ENCODE data around the gene NQO1. TPM values are rescaled to one million over a fixed set of nuclear protein-coding genes. Genes with fewer than 3 reads are reported as not detected.

Gene NQO1
- total and polyA plus RNA-seq, 2 of the 8 experiments (the other 6 are each of a cell fraction or from before 2014, with no cell fraction given), result 32.7 to 45.7 TPM

- no peak for TF ChIP-seq USF2 (IDR thresholded peaks at IDR 0.05; ENCODE audit: low read length)
- TF ChIP-seq E2F6 (IDR thresholded peaks at IDR 0.05), result peak; percentile 54
These were observed 28.3 kb upstream of the NQO1 start, which contains the start of gene NOB1 (continued) for GRCh38 chr16:69754469-69755310.

All from H1 (cell line).